Endodermal cell (in vitro differentiated cells): ENCODE measurements around the gene CFAP92. TPM values are rescaled to one million over a fixed set of nuclear protein-coding genes. Genes with fewer than 3 reads are reported as not detected.

Experiments used
- DNase-seq: peaks from one replicate; pipeline ENCODE4 v3.0.0-alpha.2; 2017
- H3K27ac ChIP-seq: 2 replicates; pipeline ENCODE4 v1.5.1; 2013; ENCODE audit warnings: mild to moderate bottlenecking, low read depth, low read length, moderate library complexity
- H3K27me3 ChIP-seq: 2 replicates; pipeline ENCODE4 v1.6.1; 2013; ENCODE audit warnings: mild to moderate bottlenecking, low read length, moderate library complexity; ENCODE audit not compliant: insufficient read depth, control insufficient read depth, poor library complexity, severe bottlenecking
- H3K36me3 ChIP-seq: 2 replicates; pipeline ENCODE4 v1.7.0; 2013; ENCODE audit warnings: mild to moderate bottlenecking, low read length, moderate library complexity; ENCODE audit not compliant: control insufficient read depth, insufficient read depth
- H3K4me1 ChIP-seq: one replicate; pipeline ENCODE4 v1.7.0; 2013; ENCODE audit warnings: low read length; ENCODE audit not compliant: control insufficient read depth, insufficient read depth
- H3K4me3 ChIP-seq: 2 replicates; pipeline ENCODE4 v1.5.1; 2013; ENCODE audit warnings: mild to moderate bottlenecking, low read length, moderate library complexity
- H3K9ac ChIP-seq: 2 replicates; pipeline ENCODE4 v1.6.1; 2013; ENCODE audit warnings: mild to moderate bottlenecking, low read length, moderate library complexity; ENCODE audit not compliant: poor library complexity, severe bottlenecking; ENCODE audit errors: extremely low read depth
- H3K9me3 ChIP-seq: 2 replicates; pipeline ENCODE4 v1.6.1; 2013; ENCODE audit warnings: mild to moderate bottlenecking, low read length, moderate library complexity; ENCODE audit not compliant: control insufficient read depth
- H3K27ac Mint-ChIP-seq: 2 replicates; pipeline ENCODE4 v1.8.0; 2020; ENCODE audit warnings: mixed read lengths
- H3K27me3 Mint-ChIP-seq: 2 replicates; pipeline ENCODE4 v1.8.0; 2021; ENCODE audit warnings: mild to moderate bottlenecking, mixed read lengths; ENCODE audit not compliant: insufficient read depth
- H3K36me3 Mint-ChIP-seq: 2 replicates; pipeline ENCODE4 v1.8.0; 2020; ENCODE audit warnings: low read depth, mixed read lengths
- H3K4me1 Mint-ChIP-seq: 2 replicates; pipeline ENCODE4 v1.8.0; 2020; ENCODE audit warnings: mixed read lengths
- H3K4me3 Mint-ChIP-seq: 2 replicates; pipeline ENCODE4 v1.8.0; 2020; ENCODE audit warnings: mild to moderate bottlenecking, moderate library complexity, mixed read lengths
- H3K9me3 Mint-ChIP-seq: 2 replicates; pipeline ENCODE4 v1.8.0; 2020; ENCODE audit warnings: mild to moderate bottlenecking, mixed read lengths
- WGBS, 2 experiments: methylation state at CpG; one replicate each; pipeline versions ENCODE4 v1.1.5 to v1.1.7; 2013; ENCODE audit warnings: missing lambda C conversion rate in 2 of 2, mixed read lengths in 1 of 2; ENCODE audit not compliant: insufficient coverage in 1 of 2, insufficient read length in 1 of 2; 5-methylcytosine and 5-hydroxymethylcytosine counted together
- total RNA-seq, 2 donors: library from RNA; stranded (reverse); fragmentation: NEBNext Ultra II Directional in 1 of 2; extraction: Animal tissue kit (Norgen Biotek cat#: 25700) in 1 of 2; gene quantifications; 2 replicates in 1 of 2; 3 replicates in 1 of 2; pipeline ENCODE4 v1.2.1, GENCODE V29; 2021
- TF ChIP-seq, protein P1 (sequence below): fragments of 200-600 bp; sonication (generic); conservative IDR thresholded peaks from 2 replicates; pipeline ENCODE4 v1.5.0; 2021; ENCODE audit warnings: antibody characterized with exemption, mild to moderate bottlenecking

CFAP92 gene
- total RNA-seq, 2 donors from 2014 or later: 1.3 to 3.0 TPM

- no peak overlapping the region for H3K4me3 ChIP-seq
- H3K4me1 Mint-ChIP-seq: peaks cover 8% of the 10 kb centered on the region
- no peak for DNase-seq
- peaks cover 2% of the 10 kb centered on the region for H3K9me3 Mint-ChIP-seq
- TF ChIP-seq, protein P1, sequence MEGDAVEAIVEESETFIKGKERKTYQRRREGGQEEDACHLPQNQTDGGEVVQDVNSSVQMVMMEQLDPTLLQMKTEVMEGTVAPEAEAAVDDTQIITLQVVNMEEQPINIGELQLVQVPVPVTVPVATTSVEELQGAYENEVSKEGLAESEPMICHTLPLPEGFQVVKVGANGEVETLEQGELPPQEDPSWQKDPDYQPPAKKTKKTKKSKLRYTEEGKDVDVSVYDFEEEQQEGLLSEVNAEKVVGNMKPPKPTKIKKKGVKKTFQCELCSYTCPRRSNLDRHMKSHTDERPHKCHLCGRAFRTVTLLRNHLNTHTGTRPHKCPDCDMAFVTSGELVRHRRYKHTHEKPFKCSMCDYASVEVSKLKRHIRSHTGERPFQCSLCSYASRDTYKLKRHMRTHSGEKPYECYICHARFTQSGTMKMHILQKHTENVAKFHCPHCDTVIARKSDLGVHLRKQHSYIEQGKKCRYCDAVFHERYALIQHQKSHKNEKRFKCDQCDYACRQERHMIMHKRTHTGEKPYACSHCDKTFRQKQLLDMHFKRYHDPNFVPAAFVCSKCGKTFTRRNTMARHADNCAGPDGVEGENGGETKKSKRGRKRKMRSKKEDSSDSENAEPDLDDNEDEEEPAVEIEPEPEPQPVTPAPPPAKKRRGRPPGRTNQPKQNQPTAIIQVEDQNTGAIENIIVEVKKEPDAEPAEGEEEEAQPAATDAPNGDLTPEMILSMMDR: no peak
- peaks cover 13% of the 10 kb centered on the region for H3K27me3 ChIP-seq
- H3K9ac ChIP-seq: no peak overlapping the region
- WGBS, 2 experiments: 76 to 83% methylated on average over 3 to 5 of the region's 5 CpGs
- no peaks in the 10 kb centered on the region for H3K36me3 ChIP-seq
- H3K27ac ChIP-seq: no peak overlapping the region
- no peak overlapping the region for H3K27ac Mint-ChIP-seq
- peaks cover 49% of the 10 kb centered on the region for H3K27me3 Mint-ChIP-seq
- H3K36me3 Mint-ChIP-seq: no peaks in the 10 kb centered on the region
- H3K9me3 ChIP-seq: no peaks in the 10 kb centered on the region
- peaks cover 11% of the 10 kb centered on the region for H3K4me1 ChIP-seq
- no peak overlapping the region for H3K4me3 Mint-ChIP-seq
Observed at GRCh38 chr3:129020691-129021090, 26.8 kb upstream of the CFAP92 start.

- no peak overlapping the region for H3K4me3 ChIP-seq
- TF ChIP-seq, protein P1: no peak
- no peak overlapping the region for H3K27ac Mint-ChIP-seq
- 89 to 100% methylated on average over 1 to 2 of the region's 3 CpGs for WGBS, 2 experiments
- H3K4me1 Mint-ChIP-seq: peaks cover 11% of the 10 kb centered on the region
- peaks cover 43% of the 10 kb centered on the region for H3K27me3 Mint-ChIP-seq
- H3K9me3 ChIP-seq: no peaks in the 10 kb centered on the region
- no peaks in the 10 kb centered on the region for H3K36me3 Mint-ChIP-seq
- H3K36me3 ChIP-seq: no peaks in the 10 kb centered on the region
- H3K27ac ChIP-seq: no peak overlapping the region
- H3K27me3 ChIP-seq: no peaks in the 10 kb centered on the region
- peaks cover 2% of the 10 kb centered on the region for H3K9me3 Mint-ChIP-seq
- no peak for DNase-seq
- H3K4me1 ChIP-seq: peaks cover 11% of the 10 kb centered on the region
- no peak overlapping the region for H3K4me3 Mint-ChIP-seq
- H3K9ac ChIP-seq: no peak overlapping the region
Observed at GRCh38 chr3:129019266-129019665, 25.4 kb upstream of the CFAP92 start.

GRCh38 chr3:129018751-129019150 is 24.9 kb upstream of the CFAP92 start:
- Histone ChIP-seq H3K9me3 (no peaks in the 10 kb centered on the region), H3K27ac (no peak overlapping the region), H3K27me3 (no peaks in the 10 kb centered on the region), H3K9ac (no peak overlapping the region), H3K36me3 (no peaks in the 10 kb centered on the region), H3K4me1 (peaks cover 11% of the 10 kb centered on the region), H3K4me3 (no peak overlapping the region)
- Mint-ChIP-seq H3K4me3 (no peak overlapping the region), H3K4me1 (peaks cover 11% of the 10 kb centered on the region), H3K9me3 (peaks cover 2% of the 10 kb centered on the region), H3K36me3 (no peaks in the 10 kb centered on the region), H3K27ac (no peak overlapping the region), H3K27me3 (peaks cover 41% of the 10 kb centered on the region)
- 87 to 94% methylated on average over 7 to 9 of the region's 9 CpGs for WGBS, 2 experiments
- TF ChIP-seq, protein P1: no peak
- DNase-seq: no peak
